ENCODE data around the gene CFI. TPM values are rescaled to one million over a fixed set of nuclear protein-coding genes. Genes with fewer than 3 reads are reported as not detected.

The CFI gene
- total RNA-seq, 1 donor from 2014 or later: 38.7 TPM

GRCh38 chr4:109730619-109731545 is 70.9 kb downstream of the CFI start:
- DNase-seq (ENCODE audit: low read depth in 2 of 2): no peak

GRCh38 chr4:109729718-109730618 is 71.8 kb downstream of the CFI start, which contains the start of gene PLA2G12A:
Gene PLA2G12A (minus strand): TSS chr4:109730070. CDS start chr4:109729809, 261 bp downstream.
- DNase-seq (ENCODE audit: low read depth in 2 of 2): peak; percentile 56 to 76

- DNase-seq (ENCODE audit: low read depth in 2 of 2): peak; percentile 6 to 14
Observed at GRCh38 chr4:109729117-109729717, 72.6 kb downstream of the CFI start.

- no peak for DNase-seq (ENCODE audit: low read depth in 2 of 2)
Observed at GRCh38 chr4:109728385-109728784, 73.4 kb downstream of the CFI start.

- no peak for DNase-seq (ENCODE audit: low read depth in 2 of 2)
Observed at GRCh38 chr4:109723110-109723509, 78.7 kb downstream of the CFI start.

- no peak for DNase-seq (ENCODE audit: low read depth in 2 of 2)
Observed at GRCh38 chr4:109722357-109722756, 79.4 kb downstream of the CFI start.

- peak in 1 of 2 donors; percentile 27 for DNase-seq (ENCODE audit: low read depth in 2 of 2)
Observed at GRCh38 chr4:109721033-109721432, 80.8 kb downstream of the CFI start.

GRCh38 chr4:109719604-109720003 is 82.2 kb downstream of the CFI start:
- no peak for DNase-seq (ENCODE audit: low read depth in 2 of 2)

- DNase-seq (ENCODE audit: low read depth in 2 of 2): no peak
Observed at GRCh38 chr4:109718759-109719158, 83.0 kb downstream of the CFI start.

- DNase-seq (ENCODE audit: low read depth in 2 of 2): no peak
Observed at GRCh38 chr4:109713500-109713899, 88.3 kb downstream of the CFI start.

- DNase-seq (ENCODE audit: low read depth in 2 of 2): no peak
Observed at GRCh38 chr4:109708990-109709389, 92.8 kb downstream of the CFI start.

- peak in 1 of 2 donors; percentile 27 for DNase-seq (ENCODE audit: low read depth in 2 of 2)
Observed at GRCh38 chr4:109708435-109708834, 93.4 kb downstream of the CFI start.

GRCh38 chr4:109703664-109704361 is 98.0 kb downstream of the CFI start:
- DNase-seq (ENCODE audit: low read depth in 2 of 2): peak; percentile 23 to 58

GRCh38 chr4:109702950-109703663 is 98.7 kb downstream of the CFI start, which contains the start of gene CASP6:
Gene CASP6 (minus strand): TSS chr4:109703445. CDS start chr4:109703395, 50 bp downstream.
- DNase-seq (ENCODE audit: low read depth in 2 of 2): peak; percentile 67 to 80

- DNase-seq (ENCODE audit: low read depth in 2 of 2): peak; percentile 11
Observed at GRCh38 chr4:109701566-109702410, 100.0 kb downstream of the CFI start.

GRCh38 chr4:109699553-109700225 is 102.1 kb downstream of the CFI start:
- DNase-seq (ENCODE audit: low read depth in 2 of 2): no peak

GRCh38 chr4:109698656-109699055 is 103.1 kb downstream of the CFI start:
- DNase-seq (ENCODE audit: low read depth in 2 of 2): no peak

- no peak for DNase-seq (ENCODE audit: low read depth in 2 of 2)
Observed at GRCh38 chr4:109691411-109691920, 110.3 kb downstream of the CFI start.

Measured in lung microvascular endothelial cell (primary cell).